NCI-H187 treated with DMSO at 0.1 percent for 48 hours (cell line): Measurements from ENCODE around the gene ENPP4.
"Not testable (repeated sequence)": the region's sequence is repeated elsewhere in the genome, so short reads cannot be mapped to it uniquely, and the experiment has no call there.

Experiments
- DNase-seq: peaks from one replicate; lab custom pipeline; 2025; lab: John Stamatoyannopoulos, UW

The ENPP4 gene, protein sequence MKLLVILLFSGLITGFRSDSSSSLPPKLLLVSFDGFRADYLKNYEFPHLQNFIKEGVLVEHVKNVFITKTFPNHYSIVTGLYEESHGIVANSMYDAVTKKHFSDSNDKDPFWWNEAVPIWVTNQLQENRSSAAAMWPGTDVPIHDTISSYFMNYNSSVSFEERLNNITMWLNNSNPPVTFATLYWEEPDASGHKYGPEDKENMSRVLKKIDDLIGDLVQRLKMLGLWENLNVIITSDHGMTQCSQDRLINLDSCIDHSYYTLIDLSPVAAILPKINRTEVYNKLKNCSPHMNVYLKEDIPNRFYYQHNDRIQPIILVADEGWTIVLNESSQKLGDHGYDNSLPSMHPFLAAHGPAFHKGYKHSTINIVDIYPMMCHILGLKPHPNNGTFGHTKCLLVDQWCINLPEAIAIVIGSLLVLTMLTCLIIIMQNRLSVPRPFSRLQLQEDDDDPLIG

DNA sequence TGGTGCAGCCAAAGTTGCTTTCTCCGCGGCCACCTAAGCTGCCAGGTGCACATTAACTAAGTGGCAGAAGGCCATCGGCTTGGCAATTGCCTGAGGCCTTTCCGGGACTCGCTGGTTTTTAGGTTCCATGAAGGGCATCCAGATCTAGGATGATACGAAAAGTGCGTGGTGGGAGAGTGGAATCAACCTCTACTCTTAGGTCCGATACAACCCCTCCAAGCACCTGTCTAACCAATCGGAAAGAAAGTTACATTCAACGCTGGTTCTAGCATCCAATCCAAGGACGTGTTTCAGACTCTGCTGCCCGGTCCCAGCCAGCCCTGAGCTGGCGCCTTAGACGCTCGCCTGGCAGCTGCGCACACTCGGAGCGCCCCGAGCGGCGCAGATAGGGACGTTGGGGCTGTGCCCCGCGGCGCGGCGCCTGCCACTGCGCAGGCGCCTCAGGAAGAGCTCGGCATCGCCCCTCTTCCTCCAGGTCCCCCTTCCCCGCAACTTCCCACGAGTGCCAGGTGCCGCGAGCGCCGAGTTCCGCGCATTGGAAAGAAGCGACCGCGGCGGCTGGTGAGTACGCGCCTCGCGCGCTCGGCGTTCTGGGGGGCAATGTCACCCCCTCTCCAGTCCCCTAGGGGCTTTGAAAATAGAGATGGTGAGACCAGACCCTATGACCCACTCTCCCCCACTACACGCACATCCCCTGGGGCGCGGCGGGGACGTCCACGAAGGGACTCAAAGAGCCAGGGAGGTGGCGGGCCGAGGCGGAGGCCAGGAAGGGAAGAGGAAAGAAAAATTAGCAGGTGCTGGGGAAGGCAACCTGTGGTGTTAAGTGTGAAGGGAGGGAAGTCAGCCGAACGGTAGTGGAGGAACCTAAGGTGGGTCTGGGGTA lies at the start of gene ENPP4:
Gene ENPP4 (plus strand): TSS at position 361 of the 883 bp plus-strand sequence. CDS start 9,595 bp downstream, outside the sequence.
- DNase-seq: peak; percentile 78

DNA sequence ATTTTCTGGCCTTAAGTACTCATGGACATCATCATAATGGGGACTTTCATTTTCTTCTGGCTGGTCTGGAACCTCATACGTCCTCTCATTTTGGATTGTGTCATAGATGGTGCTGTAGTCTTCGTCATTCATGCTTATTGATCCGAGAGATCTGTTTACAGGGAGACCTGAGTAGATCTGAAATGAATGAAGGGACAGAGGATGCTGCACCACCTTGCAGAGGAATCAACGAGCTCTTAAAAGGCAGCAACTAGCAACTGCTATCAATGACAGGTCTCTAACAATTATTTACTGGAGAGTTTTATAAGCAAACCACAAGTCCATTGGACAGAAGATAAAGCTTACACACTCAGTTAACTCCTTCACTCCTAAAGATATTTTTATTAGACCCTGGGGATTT lies 49.7 kb upstream of the ENPP4 start:
- DNase-seq: no peak

DNA sequence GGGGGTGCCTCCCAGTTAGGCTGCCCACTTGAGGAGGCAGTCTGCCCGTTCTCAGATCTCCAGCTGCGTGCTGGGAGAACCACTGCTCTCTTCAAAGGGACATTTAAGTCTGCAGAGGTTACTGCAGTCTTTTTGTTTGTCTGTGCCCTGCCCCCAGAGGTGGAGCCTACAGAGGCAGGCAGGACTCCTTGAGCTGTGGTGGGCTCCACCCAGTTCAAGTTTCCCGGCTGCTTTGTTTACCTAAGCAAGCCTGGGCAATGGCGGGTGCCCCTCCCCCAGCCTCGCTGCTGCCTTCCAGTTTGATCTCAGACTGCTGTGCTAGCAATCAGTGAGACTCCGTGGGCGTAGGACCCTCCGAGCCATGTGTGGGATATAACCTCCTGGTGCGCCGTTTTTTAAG lies 44.1 kb upstream of the ENPP4 start:
- not testable (repeated sequence) for DNase-seq

DNA sequence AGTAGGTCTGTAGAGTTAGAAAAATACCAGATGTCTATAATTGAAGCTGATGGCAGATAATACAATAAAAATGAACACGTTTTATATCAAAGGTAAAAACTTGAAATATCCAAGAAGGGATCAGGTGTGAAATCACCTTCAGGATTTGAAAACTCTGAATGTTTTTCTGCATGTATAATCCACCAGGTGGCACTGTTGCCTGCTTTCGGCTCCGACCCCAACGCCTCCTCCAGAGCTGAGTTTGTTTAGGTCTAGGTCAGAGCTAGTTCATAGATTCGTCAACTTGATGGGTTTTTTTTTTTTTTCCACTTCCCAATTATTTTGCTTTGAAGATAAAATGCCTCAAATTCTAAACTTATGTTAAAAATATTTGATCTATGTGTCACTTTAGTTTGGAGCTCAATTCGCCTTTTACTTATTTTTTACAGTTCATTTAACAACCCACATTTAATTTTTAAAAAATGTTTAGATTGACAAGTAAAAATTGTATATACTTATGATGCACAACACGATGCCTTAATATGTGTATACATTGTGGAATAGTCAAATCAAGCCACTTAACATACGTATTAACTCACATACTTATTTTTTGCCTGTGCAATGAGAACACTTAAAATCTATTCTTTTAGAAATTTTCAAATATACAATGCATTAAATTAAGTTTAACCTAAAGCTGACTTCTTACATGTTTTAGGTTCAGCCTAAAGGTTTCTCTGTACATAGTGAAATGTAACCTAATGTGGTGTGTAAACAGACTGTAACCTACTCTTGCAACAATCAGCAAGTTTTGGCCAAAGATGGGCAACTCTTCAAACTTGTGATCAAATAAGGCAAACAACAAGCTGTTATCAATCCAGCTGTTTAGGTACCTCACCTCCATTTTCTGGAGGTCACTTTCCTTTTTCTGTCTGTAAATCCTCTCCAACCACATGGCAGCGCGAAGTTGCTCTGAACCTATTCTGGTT lies 39.4 kb upstream of the ENPP4 start:
- DNase-seq: peak; percentile 9

DNA sequence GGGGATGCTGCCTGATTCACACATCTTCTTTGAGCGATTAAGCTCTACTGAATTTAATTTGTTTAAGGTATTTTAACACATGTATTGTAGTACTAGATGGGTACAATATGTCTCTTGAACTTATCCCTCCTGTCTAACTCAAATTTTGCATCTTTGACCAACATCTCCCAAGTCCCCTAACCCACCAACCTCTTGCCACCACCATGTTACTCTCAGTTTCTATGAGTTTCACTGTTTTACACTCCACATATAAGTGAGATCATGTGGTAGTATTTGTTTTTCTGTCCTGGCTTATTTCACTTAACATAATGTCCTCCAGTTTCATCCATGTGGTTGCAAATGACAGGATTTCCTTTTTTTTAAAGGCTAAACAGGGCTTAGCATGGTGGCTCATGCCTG lies 38.7 kb upstream of the ENPP4 start:
- no peak for DNase-seq

DNA sequence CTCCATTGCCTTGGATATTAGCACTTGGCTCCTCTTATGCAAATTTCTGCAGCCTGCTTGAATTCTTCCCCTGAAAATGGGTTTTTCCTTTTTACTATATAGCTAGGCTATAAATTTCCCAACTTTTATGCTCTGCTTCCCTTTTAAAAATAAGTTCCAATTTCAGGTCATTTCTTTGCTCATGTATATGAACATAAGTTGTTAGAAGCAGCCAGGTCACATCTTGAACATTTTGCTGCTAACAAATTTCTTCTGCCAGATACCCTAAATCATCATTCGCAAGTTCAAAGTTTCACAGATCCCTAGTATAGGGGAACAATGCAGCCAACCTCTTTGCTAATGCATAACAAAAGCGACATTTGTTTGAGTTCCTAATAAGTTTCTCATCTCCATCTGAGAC lies 34.5 kb upstream of the ENPP4 start:
- DNase-seq: no peak

DNA sequence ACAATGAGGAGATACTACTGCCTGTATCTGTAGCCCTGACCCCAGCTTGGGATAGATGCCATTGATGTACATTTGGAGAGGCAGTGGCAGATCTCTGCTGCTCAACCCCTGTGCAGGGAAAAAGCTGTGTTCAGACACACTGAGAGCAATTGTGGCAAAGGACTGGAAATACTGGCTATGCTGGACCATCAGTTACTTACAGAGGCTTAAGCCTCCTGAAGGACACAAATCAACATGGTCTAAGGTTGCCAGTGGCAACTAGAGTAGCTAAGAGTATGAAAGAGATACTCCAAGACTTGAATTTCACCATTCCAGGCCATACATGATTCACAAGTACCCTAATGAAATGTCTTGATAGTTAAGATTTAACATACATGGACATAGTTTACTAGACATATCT lies 32.4 kb upstream of the ENPP4 start:
- no peak for DNase-seq

DNA sequence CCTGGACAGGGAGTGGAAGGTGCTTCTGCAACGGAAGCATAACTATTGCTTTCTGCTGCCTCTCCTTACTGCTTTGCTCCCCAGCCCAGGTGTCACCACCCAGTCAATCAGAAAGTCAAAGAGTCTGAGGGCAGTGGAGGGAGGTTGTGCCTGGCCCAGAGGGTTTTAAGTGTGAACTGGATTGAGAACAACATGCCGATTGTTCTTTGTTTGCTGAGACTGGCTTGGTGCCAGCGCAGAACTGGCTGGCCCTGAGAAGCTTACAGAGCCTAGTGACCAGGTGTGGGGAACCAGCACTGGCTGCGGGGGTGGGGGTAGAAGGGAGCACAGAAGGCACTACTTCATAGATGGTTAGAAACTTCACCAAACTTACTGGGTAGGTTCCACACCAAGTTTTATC lies 31.1 kb upstream of the ENPP4 start:
- DNase-seq: no peak

DNA sequence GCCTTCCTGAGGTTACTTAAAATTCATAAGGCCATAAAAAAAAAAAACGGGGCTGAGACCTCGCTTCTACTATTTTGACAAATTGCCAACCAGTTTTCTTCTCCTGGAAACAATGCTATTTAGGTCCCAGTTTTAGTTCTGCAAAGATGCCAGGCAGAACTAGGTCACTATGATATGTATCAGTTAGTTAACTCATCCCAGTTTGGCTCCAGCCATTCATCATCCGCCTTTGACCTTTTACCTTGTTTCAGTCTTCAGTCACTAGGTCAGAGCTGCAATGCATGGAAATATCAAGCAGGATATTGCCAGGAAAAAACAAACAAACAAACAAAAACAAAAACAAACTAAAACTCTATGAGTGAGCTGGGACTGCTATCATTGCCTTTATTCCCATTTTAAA lies 29.8 kb upstream of the ENPP4 start:
- no peak for DNase-seq

DNA sequence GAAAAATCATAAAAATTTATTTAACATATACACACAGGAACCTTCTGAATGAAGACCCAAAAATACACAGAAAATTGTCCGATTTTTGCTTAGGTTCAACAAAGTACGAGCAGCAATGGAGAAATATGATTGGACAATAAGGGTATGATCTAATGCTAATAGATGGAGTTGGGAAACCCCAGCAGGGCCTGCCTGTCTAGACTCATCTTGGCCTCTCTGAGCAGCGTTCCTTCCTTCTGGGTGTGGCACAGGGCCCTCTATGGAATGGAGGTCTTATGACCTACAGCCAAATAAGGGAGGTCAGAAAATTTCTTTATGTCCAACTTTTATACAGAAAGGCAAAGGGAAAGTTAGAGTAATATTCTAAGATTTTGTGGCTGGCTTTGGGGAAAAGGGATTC lies 27.7 kb upstream of the ENPP4 start:
- no peak for DNase-seq

DNA sequence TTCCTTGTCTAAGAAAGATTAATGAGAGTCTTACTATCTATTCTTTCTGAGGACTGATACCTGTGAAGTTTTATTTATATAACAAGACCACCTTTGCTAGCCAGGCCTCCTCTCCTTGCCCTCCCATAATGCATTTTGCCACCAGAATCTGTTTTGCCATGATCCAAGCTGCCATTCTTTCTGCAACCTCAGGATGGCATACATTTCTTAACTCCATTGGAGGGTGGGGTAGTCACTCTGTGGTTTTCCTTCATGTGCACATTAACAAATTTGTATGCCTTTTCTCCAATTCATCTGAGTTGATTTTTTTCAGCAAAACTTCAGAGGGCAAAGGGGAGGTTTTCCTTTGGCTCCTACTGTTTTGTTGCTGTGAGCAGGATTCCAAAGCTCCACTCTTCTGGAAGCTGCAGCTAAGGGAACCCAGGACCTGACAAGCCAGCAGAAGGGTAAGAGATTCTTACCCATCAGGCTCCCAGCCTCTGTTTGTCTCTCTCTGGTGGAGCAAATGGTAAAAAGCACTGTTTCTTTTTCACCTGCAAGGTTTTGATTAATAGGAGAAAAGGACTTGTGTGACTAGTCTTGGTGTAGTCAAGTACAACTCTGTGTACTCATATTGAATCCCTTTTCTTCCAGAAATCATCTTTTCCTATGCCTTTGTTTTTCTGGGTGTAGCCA lies 26.2 kb upstream of the ENPP4 start:
- no peak for DNase-seq

DNA sequence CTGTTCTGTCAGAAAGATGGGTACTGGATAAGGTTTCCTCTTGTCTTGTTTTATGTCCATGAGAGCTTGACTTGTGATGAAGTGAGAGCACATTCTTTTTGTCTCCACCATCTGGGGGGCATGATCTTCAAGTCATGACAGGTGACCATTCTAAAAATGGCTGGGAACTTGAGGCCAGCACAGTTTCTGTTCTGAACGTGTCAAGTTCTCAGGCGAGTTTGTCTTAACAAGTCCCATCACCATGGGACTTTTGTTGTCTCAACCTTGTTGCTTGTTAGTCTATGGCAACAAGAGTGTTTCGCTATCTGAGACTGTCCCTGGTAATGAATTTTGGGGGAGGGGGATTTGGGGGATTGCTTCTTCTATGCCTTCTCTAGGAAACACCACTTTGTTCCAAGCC lies 25.6 kb upstream of the ENPP4 start:
- no peak for DNase-seq

DNA sequence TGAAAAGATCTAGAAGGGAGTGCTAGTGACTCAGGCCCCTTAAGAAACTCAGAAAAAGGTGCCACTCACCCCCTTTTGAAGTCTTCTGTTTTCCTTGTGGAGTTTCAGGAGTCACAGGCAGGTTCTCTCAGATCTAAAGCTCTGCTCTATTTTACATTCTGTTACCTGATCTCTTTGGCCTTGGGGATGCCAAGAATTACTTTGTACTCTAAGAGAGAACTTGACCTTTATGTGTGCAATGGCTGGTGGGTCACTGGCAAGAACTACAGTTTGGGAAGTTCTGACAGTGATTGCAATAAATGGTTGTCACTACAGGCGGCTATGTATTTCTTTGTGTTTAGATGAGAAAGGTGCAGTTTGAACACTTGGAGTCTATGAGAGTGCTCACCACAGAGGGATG lies 24.2 kb upstream of the ENPP4 start:
- no peak for DNase-seq

DNA sequence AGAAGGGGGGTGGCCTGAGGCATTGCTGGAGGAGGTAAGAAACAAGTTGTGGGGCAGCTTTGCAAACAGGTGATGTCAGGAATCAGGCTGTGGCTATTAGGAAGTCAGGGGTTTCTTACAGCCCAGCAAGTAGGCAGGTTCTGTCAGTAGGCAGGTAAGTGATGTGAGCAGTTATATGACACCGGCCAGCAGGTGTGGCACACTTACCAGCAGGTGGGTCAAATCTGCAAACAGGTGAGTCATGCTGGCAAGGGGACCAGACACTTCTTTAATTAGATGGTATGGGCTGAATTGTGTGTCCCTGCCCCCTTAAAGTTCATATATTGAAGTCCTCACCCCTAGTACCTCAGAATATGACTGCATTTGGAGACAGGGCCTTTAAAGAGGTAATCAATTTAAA lies 16.4 kb upstream of the ENPP4 start:
- peak; percentile 61 for DNase-seq

DNA sequence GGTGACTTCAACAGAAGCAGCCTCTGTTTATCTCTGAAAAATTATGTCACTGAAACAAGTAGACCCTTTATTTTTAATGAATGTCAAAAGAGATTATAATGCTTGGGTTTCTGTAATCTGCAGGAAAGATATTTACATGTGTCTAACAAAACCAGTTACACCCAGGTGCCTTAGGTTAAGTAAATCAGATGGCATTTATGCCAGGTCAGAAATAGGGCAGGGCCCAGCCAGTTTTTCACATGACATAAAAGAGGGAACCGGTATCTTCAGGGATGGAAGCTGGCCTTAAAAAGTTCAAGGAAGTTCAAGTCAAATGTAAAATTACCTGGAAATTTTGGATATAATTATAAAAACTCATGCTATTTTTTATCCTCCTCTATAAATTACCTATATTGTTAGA lies 14.2 kb upstream of the ENPP4 start:
- DNase-seq: no peak

DNA sequence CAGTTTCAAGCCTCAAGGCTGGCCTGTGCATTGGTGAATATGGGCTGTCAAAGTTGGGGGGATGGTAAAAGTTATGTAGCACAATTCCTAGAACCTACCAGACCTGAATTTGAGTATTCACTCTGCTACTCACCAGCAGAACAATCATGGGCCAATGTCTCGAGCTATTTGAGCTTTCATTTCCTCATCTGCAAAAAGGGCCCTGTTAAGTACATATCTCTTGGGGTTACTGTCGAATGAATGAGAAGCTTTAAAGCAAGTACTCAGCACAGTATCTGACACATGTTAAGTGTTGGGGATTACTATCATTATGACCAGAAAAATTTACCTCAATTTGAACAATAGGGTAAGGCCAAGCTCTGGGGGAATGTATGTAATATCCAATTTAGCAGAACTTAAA lies 13.5 kb upstream of the ENPP4 start:
- DNase-seq: no peak

DNA sequence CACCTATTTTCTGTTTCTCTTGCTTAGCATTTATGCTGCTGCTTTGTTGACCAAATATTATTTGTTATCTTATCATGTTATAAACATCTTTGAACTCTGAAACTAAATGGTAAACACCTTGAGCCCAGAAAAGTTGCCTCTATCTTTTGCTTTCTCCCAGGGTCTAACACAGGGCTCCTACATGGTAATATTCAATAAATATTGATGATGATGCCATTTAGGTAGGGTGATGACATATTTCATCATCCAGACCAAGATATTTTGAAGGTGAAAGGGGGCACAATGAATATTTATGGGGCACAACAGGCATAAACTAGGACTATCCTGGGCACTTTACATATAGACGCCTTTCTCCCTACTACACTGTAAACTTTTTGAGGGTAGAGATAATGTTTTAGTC lies 11.6 kb upstream of the ENPP4 start:
- DNase-seq: no peak

DNA sequence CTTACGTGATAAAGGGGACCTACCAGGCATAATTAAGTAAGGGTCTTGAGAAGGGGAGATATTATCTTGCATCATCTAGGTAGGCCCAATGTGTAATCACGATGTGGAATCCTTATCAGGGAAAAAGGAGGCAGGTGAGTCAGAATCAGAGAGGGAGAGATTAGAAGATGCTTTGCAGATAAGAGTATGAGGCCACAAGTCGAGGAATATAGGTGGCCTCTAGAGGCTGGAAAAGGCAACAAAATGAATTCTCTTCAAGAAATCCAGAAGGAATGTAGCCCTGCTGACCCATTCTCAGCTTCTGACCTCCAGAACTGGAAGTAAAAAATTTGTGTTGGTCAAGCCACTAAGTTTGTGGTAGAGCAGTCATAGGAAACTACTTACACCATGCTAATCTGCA lies 11.0 kb upstream of the ENPP4 start:
- no peak for DNase-seq

DNA sequence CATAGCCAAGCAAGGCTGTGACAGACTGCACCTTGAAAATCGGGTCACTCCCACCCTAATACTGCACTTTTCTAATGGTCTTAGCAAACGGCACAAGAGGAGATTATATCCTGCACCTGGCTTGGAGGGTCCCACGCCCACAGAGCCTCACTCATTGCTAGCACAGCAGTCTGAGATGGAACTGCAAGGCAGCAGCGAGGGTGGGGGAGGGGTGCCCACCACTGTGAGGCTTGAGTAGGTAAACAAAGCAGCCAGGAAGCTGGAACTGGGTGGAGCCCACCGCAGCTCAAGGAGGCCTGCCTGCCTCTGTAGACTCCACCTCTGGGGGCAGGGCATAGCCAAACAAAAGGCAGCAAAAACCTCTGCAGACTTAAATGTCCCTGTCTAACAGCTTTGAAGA lies 10.1 kb upstream of the ENPP4 start:
- DNase-seq: not testable (repeated sequence)

DNA sequence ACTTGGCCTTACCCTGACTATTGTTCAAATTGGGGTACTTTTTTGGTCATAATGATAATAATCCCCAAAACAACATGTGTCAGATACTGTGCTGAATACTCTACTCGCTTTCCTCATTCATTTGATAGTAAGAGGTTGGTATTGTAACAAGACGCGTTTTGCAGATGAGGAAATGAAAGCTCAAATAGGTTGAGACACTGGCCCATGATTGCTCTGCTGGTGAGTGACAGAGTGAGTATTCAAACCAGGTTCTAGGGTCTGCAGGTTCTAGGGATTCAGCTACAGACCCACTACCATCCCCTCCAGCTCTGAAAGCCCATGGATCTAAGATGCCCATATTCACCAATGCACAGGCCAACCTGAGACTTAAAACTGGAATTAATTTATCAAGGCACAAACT lies 1.3 kb upstream of the ENPP4 start:
- no peak for DNase-seq

DNA sequence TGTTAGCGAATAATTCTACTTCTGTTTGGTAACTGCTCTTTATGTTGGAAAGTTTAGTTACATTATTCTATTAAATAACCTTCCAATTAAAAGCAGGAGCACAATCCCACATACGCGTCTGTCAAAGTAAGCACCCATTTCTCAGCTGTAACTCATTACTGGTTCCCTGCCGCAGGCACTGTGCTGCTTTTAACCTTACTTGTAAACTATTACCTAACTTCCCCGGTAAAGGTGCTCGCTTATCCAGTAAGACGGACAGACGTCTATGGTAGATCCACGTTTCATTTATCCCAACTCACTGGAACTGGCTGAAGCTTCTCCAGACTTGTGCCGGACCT lies 529 bp upstream of the ENPP4 start:
- DNase-seq: no peak

DNA sequence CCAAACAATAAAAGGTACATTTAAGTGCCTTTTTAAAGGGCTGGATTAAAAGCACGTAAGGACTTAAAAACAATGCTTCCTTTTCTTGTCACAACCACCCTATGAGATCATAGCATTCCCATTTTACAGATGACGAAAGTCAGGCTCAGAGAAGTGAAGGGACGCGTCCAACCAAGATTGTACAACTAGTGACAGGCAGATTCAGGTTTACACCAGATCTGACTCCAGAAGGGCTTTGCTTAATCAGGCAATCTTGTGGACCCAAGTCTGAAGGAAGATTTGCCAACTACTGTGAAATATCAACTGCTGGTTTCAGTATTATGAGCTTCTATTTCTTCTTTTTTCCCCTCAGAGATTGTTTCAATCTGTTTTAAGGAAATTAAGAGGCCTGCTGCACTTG lies 877 bp downstream of the ENPP4 start:
- no peak for DNase-seq
